ENCODE measurements around the gene CFAP74.

- TF ChIP-seq POLR2A (IDR thresholded peaks at IDR 0.05; ENCODE audit: low read length): no peak
- TF ChIP-seq GATA1 (IDR thresholded peaks at IDR 0.05; ENCODE audit: low read depth, low read length): no peak
Observed at GRCh38 chr1:1975535-1975934, 28.1 kb downstream of the CFAP74 start.

Data from erythroblast (primary cell).